GM19240 (cell line): Measurements from ENCODE around the gene SKA2.
"Not testable (repeated sequence)": the region's sequence is repeated elsewhere in the genome, so short reads cannot be mapped to it uniquely, and the experiment has no call there.

ENCODE experiments used
- DNase-seq: peaks from one replicate; pipeline ENCODE4 v3.0.0; 2011; ENCODE audit warnings: low spot score; ENCODE audit not compliant: insufficient read length

The SKA2 gene

DNA sequence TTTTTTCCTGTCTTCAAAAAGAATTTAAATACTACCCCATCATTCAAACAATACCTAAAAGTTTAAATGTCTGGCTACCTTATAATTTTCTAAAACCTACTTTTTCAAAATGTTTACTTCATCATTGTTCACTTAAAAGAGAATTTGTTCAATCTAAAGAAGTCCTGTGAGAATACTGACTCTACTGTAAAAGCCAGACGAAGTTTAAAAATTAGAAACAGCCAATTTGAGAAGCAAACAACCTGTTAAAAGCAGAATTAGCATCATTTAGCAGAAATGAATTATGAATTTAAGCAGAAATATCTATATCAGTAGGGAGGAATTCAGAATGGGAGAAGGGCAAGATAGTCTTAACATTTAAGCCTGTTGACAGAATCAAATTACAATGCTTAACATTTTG, 2.1 kb downstream of the SKA2 start:
- DNase-seq, result no peak

DNA sequence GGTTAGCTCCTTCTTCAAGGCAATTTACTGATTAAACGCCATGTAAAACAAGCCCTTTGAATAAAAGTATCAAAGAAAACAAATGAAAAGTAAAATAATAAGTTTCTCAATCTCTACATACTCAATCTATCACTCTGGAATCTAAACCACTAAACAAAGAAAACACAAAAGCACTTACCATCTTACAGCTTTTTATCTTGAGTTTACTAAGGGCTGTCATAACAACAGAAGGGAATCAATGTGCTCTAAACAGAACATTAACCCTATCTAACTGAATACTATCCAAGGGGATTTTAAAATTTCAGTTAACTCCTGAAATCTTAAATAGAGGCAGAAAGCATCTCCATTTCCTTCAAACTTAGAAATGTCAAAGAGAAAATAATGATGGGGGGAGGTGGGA, 3.4 kb downstream of the SKA2 start:
- DNase-seq, result no peak

DNA sequence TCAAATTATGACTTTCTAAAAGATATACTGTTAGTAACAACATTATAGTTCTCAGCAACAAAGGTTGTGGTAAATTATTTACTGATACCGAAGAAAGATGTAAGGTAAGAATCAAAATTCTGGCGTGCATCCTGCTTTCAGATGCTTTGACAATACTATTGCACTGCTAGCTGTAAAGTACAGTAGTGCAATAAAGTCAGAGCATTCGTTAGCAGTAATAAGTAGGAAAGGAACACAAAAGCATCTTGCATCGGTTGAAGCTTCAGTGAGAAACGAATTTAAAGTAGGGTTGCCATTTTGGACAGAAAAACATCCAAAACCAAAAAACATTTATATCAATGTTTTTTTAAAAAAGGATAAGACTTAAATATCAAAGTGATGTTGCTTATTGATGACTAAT, 4.0 kb downstream of the SKA2 start:
- DNase-seq, result no peak

DNA sequence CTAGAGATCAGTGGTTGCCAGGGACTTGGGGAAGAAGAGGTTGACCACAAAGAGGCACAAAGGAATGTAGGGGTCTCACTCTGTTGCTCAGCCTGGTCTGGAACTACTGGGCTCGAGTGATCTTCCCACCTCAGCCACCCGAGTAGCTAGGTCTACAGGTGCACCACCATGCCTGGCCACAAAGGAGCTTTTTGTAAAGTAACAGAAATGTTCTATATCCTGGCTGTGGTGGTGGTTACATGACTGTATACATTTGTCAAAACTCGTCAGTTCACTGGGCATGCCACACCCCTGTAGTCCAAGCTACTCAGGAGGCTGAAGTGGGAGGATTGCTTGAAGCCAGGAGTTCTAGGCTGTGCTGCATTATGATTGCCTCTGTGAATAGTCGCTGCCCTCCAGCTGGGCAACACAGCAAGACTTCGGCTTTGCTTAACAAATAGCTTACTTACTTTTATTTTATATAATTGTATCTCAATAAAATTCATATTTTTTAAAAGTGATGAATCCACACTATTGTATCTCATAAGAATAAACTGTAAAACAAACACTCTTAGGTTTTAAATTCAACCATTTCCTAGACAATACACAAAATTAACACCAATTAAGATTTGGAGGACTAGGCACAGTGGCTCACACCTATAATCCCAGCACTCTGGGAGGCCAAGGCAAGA, 5.0 kb downstream of the SKA2 start:
- no peak for DNase-seq

DNA sequence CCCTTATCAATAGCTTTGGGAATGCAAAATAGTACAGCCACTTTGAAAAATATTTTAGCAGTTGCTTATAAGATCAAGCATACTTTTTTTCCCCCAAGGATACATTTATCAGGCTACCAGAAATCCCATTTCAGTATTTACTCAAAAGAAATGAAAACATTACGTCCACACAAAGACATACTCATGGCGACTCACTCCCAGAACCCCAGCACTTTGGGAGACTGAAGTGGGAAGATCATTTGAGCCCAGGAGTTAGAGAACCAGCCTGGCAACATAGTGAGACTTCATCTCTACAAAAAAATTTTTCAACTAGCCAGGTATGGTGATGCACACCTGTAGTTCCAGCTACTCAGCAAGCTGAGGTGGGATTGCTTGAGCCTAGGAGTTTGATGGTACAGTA, 5.9 kb downstream of the SKA2 start:
- DNase-seq, result no peak

DNA sequence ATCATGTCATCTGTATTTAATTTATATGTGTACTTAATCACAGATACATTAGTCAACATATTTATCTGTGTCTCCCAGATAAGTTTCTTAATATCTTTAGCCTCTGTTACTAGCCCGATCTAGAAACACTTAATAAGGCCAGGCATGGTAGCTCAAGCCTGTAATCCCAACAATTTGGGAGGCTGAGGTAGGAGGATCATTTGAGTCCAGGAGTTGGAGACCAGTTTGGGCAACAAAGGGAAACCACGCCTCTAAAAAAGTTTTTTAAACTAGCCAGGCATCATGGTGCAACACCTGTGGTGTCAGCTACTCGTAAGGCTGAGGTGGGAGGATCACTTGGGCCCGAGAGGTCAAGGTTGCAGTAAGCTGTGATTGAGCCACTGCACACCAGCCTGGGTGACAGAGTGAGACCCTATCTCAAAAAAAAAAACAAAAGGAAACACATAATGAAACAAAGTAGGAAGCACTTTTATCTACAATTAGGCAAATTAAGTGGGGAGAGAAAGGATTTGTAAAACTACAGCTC, 9.4 kb downstream of the SKA2 start:
- no peak for DNase-seq

DNA sequence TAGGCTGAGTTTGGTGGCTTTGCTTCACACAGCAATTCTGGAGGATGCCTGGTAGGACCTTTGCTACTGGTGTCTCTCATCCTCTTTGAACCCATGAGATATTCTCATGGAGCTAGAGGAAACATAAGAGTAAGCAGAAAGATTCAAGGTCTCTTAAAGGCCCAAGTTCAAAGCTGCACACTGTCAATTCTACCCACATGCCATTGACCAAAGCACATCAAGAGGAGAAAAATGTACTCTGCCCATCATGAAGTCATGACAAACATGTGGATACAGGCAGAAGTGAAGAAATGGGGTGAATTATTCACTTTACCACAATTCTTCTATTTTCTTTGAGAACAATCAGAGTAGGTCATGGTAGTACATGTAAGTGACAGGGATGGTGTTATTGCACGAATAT, 13.1 kb downstream of the SKA2 start:
- no peak for DNase-seq

DNA sequence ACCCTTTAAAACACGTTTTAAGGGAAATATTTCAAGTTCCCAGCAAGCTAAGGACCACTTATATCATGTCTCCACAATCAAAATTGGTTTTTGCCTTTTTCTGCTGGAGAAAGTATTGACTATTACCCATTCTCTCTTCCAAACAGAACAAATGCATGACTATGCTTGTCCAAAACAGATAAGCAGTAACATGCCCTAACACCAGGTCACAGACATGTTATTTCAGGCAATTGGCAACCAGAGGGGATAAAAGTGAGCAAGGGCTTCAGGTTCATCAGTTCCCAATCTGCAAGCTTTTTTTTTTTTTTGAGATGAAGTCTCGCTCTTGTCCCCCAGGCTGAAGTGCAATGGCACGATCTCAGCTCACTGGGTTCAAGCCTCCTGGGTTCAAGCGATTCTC, 15.0 kb downstream of the SKA2 start:
- DNase-seq, result no peak

DNA sequence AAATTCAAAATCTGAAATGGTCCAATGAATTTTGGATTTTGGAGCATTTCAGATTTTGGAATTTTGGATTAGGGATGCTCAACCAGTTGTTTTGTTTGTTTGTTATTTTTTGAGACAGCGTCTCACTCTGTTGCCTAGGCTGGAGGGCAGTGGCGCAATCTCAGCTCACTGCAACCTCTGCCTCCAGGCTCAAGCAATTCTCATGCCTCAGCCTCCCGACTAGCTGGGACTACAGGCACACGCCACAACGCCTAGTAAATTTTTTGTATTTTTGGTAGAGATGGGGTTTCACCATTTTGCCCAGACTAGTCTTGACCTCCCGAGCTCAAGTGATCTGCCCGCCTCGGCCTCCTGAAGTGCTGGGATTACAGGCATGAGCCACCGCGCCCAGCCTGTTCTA, 16.6 kb downstream of the SKA2 start:
- DNase-seq, result not testable (repeated sequence)

DNA sequence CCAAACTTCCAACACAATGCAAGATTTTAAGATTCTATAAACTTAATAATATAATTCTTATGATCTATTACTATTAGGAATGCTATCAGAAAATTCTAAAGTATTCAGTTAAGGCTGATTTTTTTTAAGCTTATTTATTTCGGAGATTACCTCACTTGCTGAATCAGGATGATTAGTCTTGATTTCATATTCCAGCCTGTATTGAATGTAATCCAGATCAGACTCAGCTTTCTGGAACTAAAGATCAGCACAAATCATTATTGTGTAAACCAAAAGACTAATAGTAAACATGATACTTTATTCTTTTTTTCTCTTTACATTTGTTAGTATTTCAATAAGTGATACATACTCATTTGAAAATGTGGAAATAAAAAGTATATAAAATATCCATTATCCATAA, 23.9 kb downstream of the SKA2 start:
- DNase-seq, result no peak

DNA sequence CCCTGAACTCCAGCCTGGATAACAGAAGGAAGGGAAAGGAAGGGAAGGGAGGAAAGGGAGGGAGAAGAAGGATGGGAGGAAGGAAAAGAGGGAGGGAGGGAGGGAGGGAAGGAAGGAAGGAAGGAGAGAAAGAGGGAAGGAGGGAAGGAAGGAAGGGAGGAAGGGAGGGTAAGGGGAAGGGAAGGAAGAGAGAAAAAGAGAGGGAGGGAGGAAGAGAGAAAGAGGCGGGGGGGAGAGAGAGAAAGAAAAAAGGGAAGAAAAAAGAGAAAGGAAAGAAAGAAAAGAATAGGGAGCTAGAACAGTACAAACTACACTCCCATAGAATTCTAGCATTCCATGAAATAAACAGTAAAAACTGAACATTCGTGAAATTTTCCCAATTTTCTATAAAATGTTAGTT, 25.2 kb downstream of the SKA2 start:
- no peak for DNase-seq

DNA sequence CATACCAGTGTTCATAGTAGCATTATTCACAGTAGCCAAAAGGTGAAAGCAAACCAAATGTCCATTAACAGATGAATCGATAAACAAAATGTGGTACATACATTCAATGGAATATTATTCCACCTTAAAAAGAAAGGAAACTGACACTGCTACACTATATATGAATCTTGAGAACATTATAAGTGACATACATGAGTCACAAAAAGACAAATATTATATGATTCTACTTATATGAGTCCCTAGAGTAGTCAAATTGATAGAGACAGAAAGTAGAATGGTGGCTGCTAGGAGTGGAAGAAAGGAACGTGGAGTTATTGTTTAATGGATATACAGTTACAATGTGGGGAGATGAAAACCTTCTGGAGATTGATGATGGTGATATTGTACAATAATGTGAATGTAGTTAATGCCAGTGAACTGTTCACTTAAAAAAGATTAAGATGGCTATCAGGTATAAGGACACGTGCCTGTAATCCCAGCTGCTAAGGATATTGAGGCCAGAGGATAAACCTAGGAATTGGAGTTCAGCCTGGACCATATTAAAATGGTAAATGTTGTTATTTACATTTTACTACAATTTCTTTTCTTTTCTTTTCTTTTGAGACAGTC, 28.1 kb downstream of the SKA2 start:
- no peak for DNase-seq

DNA sequence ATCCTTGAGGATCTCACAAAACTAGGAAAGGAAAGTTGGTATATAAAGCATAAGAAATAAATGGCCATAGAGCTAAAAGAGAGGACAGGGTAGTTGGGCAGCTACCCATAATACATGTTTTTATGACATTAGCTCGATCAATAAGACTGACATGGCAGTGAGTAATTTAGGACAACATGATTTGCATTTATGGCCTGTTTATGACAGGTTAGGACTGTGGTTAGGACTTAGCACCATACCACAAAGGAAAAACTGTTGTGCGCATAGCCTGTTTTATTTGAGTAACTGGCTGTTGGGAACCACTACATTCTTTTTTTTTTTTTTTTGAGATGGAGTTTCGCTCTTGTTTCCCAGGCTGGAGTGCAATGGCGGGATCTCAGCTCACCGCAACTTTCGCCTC, 30.3 kb downstream of the SKA2 start:
- DNase-seq, result no peak

DNA sequence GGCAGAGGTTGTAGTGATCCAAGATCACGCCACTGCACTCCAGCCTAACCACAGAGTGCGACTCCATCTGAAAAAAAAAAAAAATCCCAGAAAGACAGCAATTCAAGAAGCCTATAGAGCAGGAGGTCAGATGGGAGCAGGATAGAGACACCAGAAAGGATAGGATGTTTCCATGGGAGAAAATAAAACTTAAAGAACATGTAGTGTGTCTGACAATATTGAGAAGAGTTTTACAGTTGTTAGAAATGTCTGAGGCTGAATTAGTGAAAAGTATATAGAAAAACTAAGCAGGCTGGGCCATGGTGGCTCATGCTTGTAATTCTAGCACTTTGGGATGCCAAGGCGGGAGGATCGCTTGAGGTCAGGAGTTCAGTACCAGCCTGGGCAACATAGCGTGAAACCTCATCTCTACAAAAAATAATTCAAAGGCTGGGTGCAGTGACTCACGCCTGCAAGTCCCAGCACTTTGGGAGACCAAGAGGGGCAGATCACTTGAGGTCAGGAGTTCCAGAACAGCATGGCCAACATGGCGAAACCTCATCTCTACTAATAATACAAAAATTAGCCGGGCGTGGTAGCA, 33.0 kb downstream of the SKA2 start:
- no peak for DNase-seq

DNA sequence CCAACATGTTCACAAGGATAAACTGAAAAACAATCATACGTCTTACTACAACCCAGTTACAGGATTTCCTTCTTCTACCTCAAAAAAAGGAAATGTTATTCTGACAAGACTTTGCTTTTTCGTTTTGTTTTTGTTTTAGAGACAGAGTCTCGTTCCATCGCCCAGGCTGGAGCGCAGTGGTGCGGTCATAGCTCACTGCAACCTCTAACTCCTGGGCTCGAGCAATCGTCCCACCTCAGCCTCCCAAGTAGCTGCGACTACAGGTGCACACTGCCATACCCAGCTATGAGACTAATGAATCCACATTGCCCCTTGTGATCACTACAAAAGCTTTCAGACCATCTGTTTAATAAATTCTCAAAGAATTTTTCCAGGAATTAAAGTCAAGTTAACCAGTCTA, 39.5 kb downstream of the SKA2 start:
- DNase-seq, result no peak

DNA sequence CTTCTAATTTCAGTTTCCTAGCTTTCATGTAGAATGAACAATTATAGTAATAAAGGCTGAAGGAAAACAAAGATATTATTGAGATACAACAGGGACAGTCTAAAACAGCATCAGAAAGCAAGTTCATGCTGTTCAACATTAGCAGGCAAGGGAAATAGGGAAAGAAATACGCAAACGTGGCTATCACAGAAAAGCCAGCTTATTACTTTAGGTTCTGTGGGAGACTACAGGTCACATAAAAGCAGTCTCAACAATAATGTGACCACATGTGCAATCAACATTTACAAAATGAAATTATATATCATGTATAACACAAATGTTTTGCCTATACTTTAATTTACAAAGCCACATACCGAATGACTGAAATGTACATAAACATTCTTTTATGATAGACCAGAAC, 43.4 kb downstream of the SKA2 start:
- no peak for DNase-seq

DNA sequence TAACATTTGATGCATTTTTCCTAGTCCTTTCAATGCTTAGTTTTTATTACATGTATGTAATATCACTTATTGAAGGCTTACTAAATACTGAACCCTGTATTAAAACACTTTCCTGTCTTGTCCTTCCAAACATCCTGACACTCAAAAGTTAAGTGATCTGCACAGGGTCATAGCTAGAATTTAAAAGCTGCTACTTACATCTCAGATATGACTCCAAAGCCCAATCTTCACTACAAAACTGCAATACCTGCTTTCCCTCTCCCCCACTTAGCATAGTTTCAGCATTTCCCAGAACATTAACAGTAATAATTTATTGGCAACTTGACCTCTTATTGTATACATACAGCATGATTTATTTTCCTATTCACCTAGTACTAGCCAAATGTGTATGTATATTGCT, 44.0 kb downstream of the SKA2 start:
- no peak for DNase-seq

DNA sequence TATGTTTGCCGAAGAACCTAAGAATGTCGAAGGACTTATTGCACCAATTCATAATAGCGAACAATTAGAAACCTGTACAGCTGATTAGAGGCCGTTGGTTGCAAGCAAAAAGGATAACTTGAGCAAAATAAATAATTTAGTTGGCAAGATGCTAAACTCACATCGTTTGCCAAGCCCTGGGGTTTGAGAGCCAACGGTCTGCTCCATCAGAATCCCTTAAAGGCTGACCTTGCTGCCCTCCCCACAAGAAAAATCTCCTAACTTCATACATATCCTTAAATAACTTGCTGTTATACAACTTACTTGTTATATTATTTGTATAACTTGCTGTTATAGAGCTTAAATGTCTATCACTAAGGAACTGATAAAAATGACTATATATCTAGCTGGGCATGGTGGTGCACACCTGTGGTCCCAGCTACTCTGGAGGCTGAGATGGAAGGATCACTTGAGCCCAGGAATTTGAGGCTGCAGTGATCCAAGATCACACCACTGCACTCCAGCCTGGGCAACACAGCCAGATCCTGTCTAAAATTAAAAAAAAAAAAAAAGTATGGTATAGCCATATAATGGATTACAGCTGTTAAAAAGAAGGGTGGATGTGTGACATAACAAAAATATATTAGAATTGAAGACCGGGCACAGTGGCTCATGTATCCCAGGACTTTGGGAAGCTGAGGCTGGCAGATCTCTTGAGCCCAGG, 46.4 kb downstream of the SKA2 start:
- no peak for DNase-seq

DNA sequence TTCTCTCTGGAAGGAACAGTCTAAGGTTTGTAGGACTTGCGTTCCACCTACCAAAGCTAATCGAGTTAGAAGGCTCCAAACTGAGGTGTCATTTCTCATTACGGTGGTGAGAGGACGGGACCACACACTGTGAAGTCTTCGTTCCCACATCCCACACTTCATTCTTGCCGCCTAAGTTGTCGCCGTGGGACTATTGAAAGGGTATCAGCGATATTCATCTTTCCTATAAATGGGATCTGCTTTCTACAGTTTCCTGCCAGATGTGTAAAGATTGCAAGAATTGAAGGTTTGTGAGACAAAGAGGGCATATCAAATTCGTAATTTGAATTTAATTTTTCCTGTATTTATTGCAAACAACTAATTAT, 47.7 kb downstream of the SKA2 start:
- no peak for DNase-seq

DNA sequence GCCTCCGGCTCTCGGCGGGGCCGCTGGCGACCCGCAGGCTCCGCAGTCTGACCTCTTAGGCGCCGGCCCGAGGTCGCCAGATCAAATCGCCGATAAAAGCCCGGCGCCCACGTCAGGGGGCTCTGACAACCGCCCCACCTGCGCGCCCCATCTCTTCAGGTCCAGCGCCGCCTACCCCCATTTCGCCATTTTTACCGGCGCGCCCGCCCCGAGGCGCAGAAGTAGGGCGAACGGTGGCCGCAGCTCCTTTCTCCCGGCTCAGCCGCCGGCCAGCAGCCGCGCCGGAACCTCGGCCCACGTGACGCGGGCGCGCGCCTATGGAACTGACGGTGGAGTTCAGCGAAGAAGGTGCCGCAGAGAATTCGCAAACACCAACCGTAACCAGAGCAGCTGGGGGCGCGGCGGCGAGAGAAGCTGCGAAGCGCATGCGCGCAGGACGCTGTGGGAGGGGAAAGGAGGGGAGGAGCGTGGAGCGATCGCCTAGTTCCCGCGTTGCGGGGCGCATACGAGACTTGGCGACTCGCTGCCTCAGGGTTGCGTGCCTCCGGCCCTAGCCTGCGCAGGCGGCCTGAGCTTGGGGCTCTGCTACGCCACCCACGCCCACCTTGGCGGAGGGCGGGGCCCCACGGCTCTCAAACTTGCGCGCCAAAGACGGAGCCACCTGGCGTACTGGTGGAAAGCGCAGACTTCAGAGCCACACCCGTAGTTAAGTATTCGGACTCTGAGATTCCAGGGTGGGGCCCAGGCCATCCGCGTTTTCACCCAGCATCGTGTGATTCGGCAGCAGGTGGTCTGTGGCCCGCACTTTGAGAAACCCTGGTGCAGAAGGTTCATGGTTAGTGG, 48.3 kb downstream of the SKA2 start, which contains the start of gene TRIM37:
TRIM37 (minus strand) TSS at position 418 of the 843 bp plus-strand sequence. CDS start 419 bp downstream, outside the sequence.
- peak; percentile 85 for DNase-seq

DNA sequence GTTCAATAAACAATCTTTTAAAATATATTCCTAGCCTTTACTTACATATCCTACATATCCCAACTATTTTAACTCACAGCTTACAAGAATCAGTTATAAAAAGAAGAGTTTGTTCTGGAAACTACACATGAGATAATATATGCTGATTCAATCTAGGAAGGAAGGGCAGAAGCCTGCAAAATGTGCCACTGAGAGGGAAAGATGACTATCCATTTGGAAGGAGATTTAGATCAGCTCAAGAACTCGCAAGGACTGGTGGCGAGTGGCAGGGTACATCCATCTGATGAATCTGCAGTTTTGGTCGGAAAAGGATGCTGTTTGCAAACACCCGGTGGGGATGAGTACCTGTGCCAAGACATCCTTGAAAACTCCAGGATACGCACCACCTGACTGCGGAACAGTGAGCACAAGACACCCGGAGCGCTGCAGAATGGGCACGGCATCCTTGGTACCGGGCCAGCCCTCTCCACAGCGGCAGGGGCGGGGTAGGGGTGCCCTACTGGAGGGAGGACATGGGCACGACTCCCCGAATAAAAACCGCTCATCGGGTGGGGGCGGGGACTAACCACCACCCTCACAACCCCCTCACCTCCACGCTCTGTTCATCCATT, 49.0 kb downstream of the SKA2 start:
- DNase-seq, result peak; percentile 3
